ENCODE data around the gene RING1. TPM values are rescaled to one million over a fixed set of nuclear protein-coding genes. Genes with fewer than 3 reads are reported as not detected.

RING1 gene
- 16.2 and 19.7 TPM in 2 replicates for total RNA-seq (2014; rRNA removed; shearing (Covaris generic))

DNA sequence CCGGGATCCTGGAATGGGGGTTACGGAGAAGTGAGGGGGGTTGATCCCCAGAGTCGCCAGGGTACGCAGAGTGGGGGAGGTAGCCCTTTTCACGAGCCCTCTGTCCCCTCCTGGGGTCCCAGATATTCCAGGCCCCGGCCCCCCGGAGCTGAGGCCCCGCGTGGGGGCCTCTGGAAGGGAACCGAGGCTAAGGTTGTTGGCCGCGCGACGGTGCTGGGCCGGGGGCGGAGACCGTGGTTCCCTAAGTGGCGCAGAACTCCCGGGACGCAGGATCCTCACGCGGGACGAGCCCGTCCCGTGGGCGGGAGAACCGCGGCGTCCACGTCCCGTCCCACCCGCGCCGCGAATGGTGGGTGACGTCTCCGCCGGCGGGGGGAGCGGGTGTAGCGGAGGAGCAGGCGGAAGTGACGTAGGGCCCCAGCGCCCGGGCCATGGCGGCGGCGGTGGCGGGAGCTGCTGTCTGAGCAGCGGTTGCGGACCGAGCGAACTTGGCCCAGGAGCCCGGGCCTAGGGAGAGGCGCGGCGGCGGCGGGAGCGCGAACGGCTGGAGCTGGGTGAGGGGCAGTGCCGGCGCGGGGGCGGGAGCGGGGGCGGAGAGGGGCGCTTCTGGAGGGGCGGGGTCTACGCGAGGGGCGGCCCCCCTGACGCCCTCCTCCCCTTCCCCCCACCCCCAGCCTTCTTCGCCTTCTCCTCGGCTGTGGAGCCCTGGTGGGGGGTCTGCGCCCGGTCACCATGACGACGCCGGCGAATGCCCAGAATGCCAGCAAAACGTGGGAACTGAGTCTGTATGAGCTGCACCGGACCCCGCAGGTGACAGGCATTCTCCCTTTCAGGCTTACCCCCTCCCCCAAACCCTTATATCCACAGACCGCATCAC, at the start of gene RING1:
TSS of gene RING1 (plus strand) at position 410 of the 877 bp plus-strand sequence. CDS start at position 733, 323 bp downstream.
- peak; percentile 53 for DNase-seq (ENCODE audit: low spot score)

DNA sequence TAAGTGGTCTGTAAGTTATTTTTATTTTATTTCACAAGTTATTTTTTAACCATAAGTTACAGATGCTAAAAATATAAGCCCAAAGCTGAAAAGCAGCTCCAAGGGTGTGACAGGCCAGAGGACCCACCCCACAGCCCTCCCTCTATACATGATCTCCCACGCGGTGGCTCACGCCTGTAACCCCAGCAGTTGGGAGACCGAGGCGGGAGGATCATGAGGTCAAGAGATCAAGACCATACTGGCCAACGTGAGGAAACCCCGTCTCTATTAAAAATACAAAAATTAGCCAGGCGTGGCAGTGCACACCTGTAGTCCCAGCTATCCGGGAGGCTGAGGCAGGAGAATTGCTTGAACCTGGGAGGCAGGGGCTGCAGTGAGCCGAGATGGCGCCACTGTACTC, 48.2 kb upstream of the RING1 start:
- DNase-seq (ENCODE audit: low spot score), result no peak

DNA sequence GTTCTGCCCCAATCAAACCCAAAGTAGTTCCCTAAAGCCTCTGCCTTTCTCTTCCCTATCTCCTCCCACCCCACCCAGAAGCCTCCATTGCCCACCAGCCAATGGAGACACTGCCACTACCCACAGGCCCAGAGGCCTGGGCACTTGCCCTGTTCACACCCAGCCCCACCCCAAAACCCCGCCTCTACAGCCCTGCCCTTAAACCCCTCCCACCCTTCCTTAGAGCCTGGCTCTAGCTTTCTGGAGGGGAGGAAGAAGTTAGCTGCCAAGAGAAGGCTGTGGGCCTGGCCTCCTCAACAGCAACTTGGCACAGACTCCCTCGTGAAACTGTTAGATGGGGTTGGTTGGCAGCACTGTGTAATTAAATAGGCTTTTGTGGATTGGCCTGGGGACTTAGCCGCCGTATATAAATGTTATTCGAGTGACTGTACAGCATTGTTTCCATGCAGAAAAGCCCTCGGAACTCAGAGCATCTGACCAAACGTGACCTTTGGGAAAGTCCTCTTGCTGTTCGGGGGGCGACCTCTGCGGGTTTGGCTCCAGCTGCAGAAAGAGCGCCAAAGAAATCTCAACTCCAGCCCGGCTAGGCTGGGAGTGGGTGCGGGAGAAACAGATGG, 47.5 kb upstream of the RING1 start:
- DNase-seq (ENCODE audit: low spot score), result peak; percentile 93

- DNase-seq (ENCODE audit: low spot score), result peak; percentile 36
Measured at GRCh38 chr6:33161354-33162331, 46.7 kb upstream of the RING1 start.

GRCh38 chr6:33163540-33163939, 44.8 kb upstream of the RING1 start:
- no peak for DNase-seq (ENCODE audit: low spot score)

DNA sequence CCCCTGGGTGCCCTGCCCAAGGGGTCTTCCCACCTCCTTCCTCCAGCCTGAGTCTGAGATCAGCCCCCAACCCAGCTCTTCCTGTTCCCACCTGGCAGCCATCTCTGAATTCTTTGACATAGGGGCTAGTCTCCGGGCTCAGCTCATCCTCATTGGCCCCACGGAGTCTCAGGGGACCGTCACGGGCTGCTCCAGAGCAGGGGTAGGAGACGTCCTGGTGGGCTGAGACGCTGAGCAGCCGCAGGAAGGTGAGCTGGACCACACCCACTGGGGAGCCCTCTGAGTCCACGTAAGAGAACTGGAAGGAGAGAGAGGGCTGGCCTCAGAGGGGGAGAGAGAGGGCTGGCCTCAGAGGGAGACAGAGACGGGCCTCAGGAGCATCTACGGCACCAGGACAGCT, 44.1 kb upstream of the RING1 start:
- DNase-seq (ENCODE audit: low spot score), result no peak

DNA sequence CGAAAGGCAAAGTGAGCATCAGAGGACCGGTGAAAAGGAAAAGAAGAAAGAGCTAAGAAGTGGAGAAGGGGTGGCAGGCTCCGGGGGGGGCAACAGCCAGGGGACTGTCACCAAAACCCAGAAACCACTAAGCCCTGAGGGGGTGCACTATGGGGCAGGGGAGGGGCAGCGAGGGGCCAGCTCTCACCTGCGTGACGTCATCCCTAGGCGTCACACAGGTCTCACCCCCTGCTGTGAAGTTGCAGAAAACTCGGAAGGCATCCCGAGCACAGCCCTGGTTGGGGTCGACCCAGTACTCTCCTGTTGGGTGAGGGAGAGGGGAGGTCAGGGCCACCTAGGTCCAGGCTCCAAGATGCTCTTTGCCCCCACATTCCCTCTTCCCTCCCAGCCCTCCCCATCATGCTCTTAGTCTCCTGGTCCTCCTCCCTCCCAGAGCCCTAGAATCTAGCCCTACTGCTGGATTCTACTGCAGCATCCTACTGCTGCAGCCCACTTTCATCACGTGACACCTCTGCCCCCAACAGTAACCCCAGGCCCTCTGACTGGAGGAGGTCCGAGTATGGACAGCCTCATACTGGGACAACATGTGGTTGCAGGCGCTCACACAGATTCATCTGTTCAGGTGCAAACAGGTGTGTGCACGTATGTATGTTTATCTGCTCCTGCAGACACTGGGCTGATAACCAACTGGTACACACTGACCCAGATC, 43.5 kb upstream of the RING1 start:
- no peak for DNase-seq (ENCODE audit: low spot score)

- no peak for DNase-seq (ENCODE audit: low spot score)
Measured at GRCh38 chr6:33165581-33166258, 42.6 kb upstream of the RING1 start.

- DNase-seq (ENCODE audit: low spot score), result no peak
Measured at GRCh38 chr6:33166363-33166762, 41.9 kb upstream of the RING1 start.

GRCh38 chr6:33166811-33167210, 41.5 kb upstream of the RING1 start:
- DNase-seq (ENCODE audit: low spot score), result no peak

GRCh38 chr6:33167374-33168283, 40.7 kb upstream of the RING1 start:
- no peak for DNase-seq (ENCODE audit: low spot score)

DNA sequence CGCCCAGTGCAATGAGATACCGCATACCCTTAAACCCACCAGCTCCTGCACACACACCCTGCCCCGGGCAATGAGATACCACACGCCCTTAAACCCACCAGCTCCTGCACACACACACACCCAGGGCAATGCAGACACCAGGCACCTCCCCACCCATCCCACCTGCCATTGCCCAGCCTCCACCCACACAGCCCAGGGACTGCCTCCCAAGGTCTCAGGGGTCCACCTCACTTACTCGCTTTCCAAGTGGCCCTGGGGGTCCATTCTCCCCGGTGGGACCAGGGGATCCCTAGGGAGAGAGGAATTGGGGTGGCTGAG, 40.1 kb upstream of the RING1 start:
- no peak for DNase-seq (ENCODE audit: low spot score)

- DNase-seq (ENCODE audit: low spot score), result no peak
Measured at GRCh38 chr6:33168639-33169038, 39.7 kb upstream of the RING1 start.

GRCh38 chr6:33169291-33170175, 38.8 kb upstream of the RING1 start:
- no peak for DNase-seq (ENCODE audit: low spot score)

- DNase-seq (ENCODE audit: low spot score), result no peak
Measured at GRCh38 chr6:33170176-33171015, 37.9 kb upstream of the RING1 start.

- no peak for DNase-seq (ENCODE audit: low spot score)
Measured at GRCh38 chr6:33171016-33171879, 37.1 kb upstream of the RING1 start.
